RWPE2 (cell line): Measurements from ENCODE around the gene PCNX4.
"Not testable (repeated sequence)": the region's sequence is repeated elsewhere in the genome, so short reads cannot be mapped to it uniquely, and the experiment has no call there.

Experiments
- ATAC-seq: fragments of 200-7000 bp; cut with Tn5 transposase; 3 replicates; pipeline ENCODE4 v1.9.1; 2021; ENCODE audit warnings: low read depth
- DNase-seq: peaks from one replicate; pipeline ENCODE4 v3.0.0-alpha.2; 2020; ENCODE audit warnings: low spot score
- H3K27ac ChIP-seq: fragments of 450-650 bp; 2 replicates; pipeline ENCODE4 v1.5.1; 2017; ENCODE audit warnings: mild to moderate bottlenecking; ENCODE audit not compliant: poor library complexity, severe bottlenecking
- H3K27me3 ChIP-seq: fragments of 250-450 bp; sonication (Bioruptor Pico); 2 replicates; pipeline ENCODE4 v1.5.1; 2021; ENCODE audit warnings: mild to moderate bottlenecking, moderate library complexity; ENCODE audit not compliant: insufficient read depth, poor library complexity, severe bottlenecking
- H3K36me3 ChIP-seq: fragments of 250-450 bp; sonication (Bioruptor Pico); 2 replicates; pipeline ENCODE4 v1.5.1; 2020; ENCODE audit warnings: low read depth, mild to moderate bottlenecking, moderate library complexity
- H3K4me1 ChIP-seq: fragments of 250-450 bp; sonication (Bioruptor Pico); 2 replicates; pipeline ENCODE4 v1.5.1; 2021; ENCODE audit warnings: mild to moderate bottlenecking, moderate library complexity; ENCODE audit not compliant: insufficient read depth, poor library complexity, severe bottlenecking
- H3K4me3 ChIP-seq: fragments of 250-450 bp; sonication (Bioruptor Pico); 2 replicates; pipeline ENCODE4 v1.5.1; 2021; ENCODE audit warnings: mild to moderate bottlenecking, moderate library complexity; ENCODE audit not compliant: severe bottlenecking
- H3K9me3 ChIP-seq: fragments of 250-450 bp; sonication (Bioruptor Pico); 2 replicates; pipeline ENCODE4 v1.5.1; 2021; ENCODE audit warnings: mild to moderate bottlenecking, moderate library complexity; ENCODE audit not compliant: severe bottlenecking
- TF ChIP-seq, protein P1 (sequence below): fragments of 450-650 bp; IDR thresholded peaks from one replicate; pipeline ENCODE4 v1.5.1; 2017; ENCODE audit warnings: mild to moderate bottlenecking, moderate library complexity; ENCODE audit not compliant: poor library complexity, severe bottlenecking

PCNX4 gene

GRCh38 chr14:60093606-60094005, 1.9 kb downstream of the PCNX4 start:
- H3K4me3 ChIP-seq = peak overlapping the region; percentile 57
- no peaks in the 10 kb centered on the region for H3K27me3 ChIP-seq
- H3K27ac ChIP-seq = peak overlapping the region; percentile 94
- H3K36me3 ChIP-seq = peaks cover 24% of the 10 kb centered on the region
- TF ChIP-seq, protein P1, sequence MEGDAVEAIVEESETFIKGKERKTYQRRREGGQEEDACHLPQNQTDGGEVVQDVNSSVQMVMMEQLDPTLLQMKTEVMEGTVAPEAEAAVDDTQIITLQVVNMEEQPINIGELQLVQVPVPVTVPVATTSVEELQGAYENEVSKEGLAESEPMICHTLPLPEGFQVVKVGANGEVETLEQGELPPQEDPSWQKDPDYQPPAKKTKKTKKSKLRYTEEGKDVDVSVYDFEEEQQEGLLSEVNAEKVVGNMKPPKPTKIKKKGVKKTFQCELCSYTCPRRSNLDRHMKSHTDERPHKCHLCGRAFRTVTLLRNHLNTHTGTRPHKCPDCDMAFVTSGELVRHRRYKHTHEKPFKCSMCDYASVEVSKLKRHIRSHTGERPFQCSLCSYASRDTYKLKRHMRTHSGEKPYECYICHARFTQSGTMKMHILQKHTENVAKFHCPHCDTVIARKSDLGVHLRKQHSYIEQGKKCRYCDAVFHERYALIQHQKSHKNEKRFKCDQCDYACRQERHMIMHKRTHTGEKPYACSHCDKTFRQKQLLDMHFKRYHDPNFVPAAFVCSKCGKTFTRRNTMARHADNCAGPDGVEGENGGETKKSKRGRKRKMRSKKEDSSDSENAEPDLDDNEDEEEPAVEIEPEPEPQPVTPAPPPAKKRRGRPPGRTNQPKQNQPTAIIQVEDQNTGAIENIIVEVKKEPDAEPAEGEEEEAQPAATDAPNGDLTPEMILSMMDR = no peak
- DNase-seq = no peak
- H3K9me3 ChIP-seq = no peaks in the 10 kb centered on the region
- no peak for ATAC-seq
- peaks cover 32% of the 10 kb centered on the region for H3K4me1 ChIP-seq

DNA sequence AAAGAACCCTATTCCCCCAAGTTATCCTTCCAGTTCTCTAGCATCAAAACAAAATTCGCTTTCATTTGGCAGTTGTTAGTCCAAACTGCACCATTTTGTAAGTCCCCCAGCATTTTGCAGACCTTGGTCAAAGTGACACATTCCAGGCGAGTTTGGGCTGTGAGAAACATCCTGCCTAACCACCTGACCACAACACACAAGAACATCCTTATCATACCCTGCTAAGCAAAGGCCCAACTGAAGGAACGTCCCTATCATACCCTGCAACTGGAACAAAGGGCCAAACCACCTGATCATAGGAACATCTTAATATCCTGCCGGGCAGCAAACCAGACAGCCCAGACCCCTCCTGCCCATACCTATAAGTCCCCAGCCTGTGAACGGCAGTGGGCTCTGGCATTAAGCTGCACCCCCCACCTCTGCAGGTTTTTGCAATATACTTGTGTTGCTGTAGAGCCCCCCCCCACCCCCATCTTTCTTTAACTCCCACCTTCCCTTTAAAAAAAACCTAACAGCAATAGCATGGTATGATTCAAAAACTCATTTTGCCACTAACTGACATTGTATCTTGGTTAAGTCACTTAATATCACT, 2.7 kb downstream of the PCNX4 start:
- TF ChIP-seq, protein P1 = no peak

DNA sequence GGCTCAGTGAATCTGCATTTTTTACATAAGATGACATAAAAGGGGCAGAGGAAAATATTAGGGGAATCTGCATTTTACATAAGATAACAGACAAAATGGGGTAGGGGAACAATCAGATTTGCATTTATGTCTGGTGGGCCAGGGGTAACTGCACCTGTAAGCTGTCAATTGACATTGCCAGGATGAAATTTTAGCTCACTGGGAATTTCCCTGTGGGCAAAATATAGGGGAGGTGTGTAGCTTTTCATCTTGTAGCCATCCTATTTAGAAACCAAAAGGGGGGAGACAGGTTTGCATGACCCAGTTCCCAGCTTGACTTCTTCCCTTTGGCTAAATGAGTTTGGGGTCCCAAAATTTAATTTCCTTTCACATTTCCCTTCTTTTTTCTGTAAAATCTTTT, 3.5 kb downstream of the PCNX4 start:
- peaks cover 34% of the 10 kb centered on the region for H3K36me3 ChIP-seq

More for the DNA sequence above, 2.7 kb downstream of the PCNX4 start:
- no peak for DNase-seq
- Histone ChIP-seq H3K27me3 (no peaks in the 10 kb centered on the region), H3K4me1 (peaks cover 32% of the 10 kb centered on the region), H3K27ac (peak overlapping the region; percentile 94), H3K9me3 (no peaks in the 10 kb centered on the region), H3K4me3 (peak overlapping the region; percentile 57), H3K36me3 (peaks cover 30% of the 10 kb centered on the region)
- ATAC-seq = 0 out of 3 replicates have a peak, but pooled peaks have one; percentile 5

DNA sequence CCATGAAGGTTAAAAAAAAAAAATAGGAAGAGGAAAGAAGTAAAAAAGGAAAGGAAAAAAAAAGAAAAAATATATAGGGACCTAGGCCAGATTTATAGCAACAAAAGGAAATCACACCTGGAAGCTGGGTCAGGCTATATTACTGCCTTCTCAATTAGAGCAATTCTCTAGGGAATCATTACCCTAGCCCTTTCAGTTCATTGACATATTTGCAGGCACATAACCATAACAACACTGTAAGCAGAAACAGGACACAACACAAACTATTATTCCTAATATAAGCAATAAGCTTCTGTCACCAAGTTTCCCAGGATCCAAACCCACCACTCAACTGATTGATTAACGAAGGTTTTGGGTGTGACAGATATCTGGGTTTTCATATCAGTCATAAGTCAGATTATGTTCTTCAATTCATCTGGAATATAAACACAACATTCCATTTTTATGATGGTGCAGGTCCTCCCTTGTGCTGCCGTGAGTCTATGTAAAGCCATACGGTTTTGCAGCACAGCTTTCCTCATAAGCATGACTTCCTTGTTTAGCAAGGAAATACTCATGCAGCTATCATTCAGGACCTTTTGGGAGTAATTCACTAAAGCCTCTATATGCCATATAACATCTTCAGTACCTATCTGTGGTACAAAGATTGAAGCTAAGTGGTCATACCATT, 4.2 kb downstream of the PCNX4 start:
- H3K4me1 ChIP-seq = peaks cover 32% of the 10 kb centered on the region
- H3K4me3 ChIP-seq = no peak overlapping the region
- peak overlapping the region; percentile 94 for H3K27ac ChIP-seq
- peaks cover 36% of the 10 kb centered on the region for H3K36me3 ChIP-seq
- no peak for DNase-seq
- no peaks in the 10 kb centered on the region for H3K27me3 ChIP-seq
- TF ChIP-seq, protein P1 = no peak
- H3K9me3 ChIP-seq = no peaks in the 10 kb centered on the region
- ATAC-seq = no peak

More for the DNA sequence above, 3.5 kb downstream of the PCNX4 start:
- Histone ChIP-seq H3K27me3 (no peaks in the 10 kb centered on the region), H3K4me1 (peaks cover 32% of the 10 kb centered on the region), H3K4me3 (no peak overlapping the region), H3K27ac (peak overlapping the region; percentile 94), H3K9me3 (no peaks in the 10 kb centered on the region)
- TF ChIP-seq, protein P1 = no peak
- no peak for DNase-seq
- ATAC-seq = no peak

DNA sequence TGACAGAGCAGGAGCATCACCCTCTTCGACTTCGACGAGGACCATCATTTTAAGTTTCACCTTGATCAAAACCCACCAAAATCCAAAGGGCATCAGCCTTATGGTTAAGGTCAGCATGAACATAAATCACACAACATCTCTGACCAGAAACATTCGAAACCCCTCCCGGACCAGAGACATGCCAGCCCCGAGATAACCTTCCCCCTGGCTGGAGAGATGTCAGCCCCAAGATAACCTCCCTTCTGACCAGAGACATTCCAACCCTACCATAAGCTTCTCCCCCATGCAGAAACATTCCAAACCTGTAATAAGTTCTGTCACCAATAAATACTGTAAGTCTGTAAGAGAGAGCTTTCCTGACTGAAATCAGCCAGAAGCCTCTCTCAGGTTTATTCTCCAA, 6.3 kb downstream of the PCNX4 start:
- DNase-seq = no peak
- no peaks in the 10 kb centered on the region for H3K27me3 ChIP-seq
- H3K9me3 ChIP-seq = no peaks in the 10 kb centered on the region
- TF ChIP-seq, protein P1 = no peak
- peaks cover 32% of the 10 kb centered on the region for H3K4me1 ChIP-seq
- no peak for ATAC-seq
- no peak overlapping the region for H3K4me3 ChIP-seq
- peaks cover 43% of the 10 kb centered on the region for H3K36me3 ChIP-seq
- H3K27ac ChIP-seq = no peak overlapping the region

DNA sequence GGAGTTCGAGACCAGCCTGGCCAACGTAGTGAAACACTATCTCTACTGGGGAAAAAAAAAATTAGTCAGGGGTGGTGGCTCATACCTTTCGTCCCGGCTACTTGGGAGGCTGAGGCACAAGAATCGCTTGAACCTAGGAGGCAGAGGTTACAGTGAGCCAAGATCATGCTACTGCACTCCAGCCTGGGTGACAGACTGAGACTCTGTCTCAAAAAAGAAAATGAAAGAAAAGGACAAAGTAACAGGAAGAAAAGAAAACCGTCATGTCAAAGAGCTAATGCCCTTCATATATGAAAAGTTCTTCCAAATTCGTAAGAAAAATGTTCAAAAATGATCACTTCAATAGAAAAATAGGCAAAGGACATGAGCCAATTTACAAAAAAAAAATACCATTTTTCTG, 8.1 kb downstream of the PCNX4 start:
- H3K9me3 ChIP-seq, H3K27ac ChIP-seq, ATAC-seq, H3K27me3 ChIP-seq, H3K4me3 ChIP-seq, DNase-seq: not testable (repeated sequence)
- Histone ChIP-seq H3K36me3 (peaks cover 43% of the 10 kb centered on the region), H3K4me1 (peaks cover 18% of the 10 kb centered on the region)
